HepG2 (cell line): ENCODE measurements around the gene VTN. TPM values are rescaled to one million over a fixed set of nuclear protein-coding genes. Genes with fewer than 3 reads are reported as not detected.

ENCODE experiments used
- ATF7-NPFF ChIP-seq: sonication (generic); formaldehyde crosslinking; IDR thresholded peaks from 2 replicates; pipeline ENCODE4 v1.8.1; 2023; ENCODE audit warnings: mild to moderate bottlenecking, low read depth, missing genetic modification reagents, moderate library complexity
- BRD4 ChIP-seq: sonication (generic); formaldehyde crosslinking; IDR thresholded peaks from 2 replicates; pipeline ENCODE4 v1.4.0; 2020; ENCODE audit warnings: missing genetic modification reagents
- EEA1 ChIP-seq: sonication (generic); formaldehyde crosslinking; IDR thresholded peaks from 2 replicates; pipeline ENCODE4 v1.5.1; 2020; ENCODE audit warnings: mild to moderate bottlenecking, missing genetic modification reagents, borderline replicate concordance
- FOXA3 ChIP-seq: IDR thresholded peaks from 2 replicates; pipeline ENCODE4 v1.6.1; 2016; ENCODE audit warnings: missing genetic modification reagents, missing compliant biosample characterization
- FOXO1 ChIP-seq: sonication (generic); formaldehyde crosslinking; IDR thresholded peaks from 2 replicates; pipeline ENCODE4 v1.4.0; 2020; ENCODE audit warnings: missing genetic modification reagents
- GZF1 ChIP-seq: sonication (generic); formaldehyde crosslinking; IDR thresholded peaks from 2 replicates; pipeline ENCODE4 v1.5.1; 2020; ENCODE audit warnings: mild to moderate bottlenecking, missing genetic modification reagents
- HMGA1 ChIP-seq: sonication (generic); formaldehyde crosslinking; conservative IDR thresholded peaks from 2 replicates; pipeline ENCODE4 v1.4.0; 2020; ENCODE audit warnings: missing genetic modification reagents
- HNF1A ChIP-seq, 2 experiments: sonication (generic) in 1 of 2; formaldehyde crosslinking in 1 of 2; IDR thresholded peaks; 2 replicates each; pipeline versions ENCODE4 v1.4.0 to v1.6.1; 2016 to 2020; ENCODE audit warnings: borderline replicate concordance in 1 of 2, low read depth in 1 of 2, mild to moderate bottlenecking in 1 of 2, missing genetic modification reagents in 1 of 2
- KDM6A ChIP-seq: IDR thresholded peaks from 2 replicates; pipeline ENCODE4 v1.6.1; 2016; ENCODE audit warnings: low read depth
- KLF15 ChIP-seq: sonication (generic); formaldehyde crosslinking; IDR thresholded peaks from 2 replicates; pipeline ENCODE4 v1.8.1; 2023; ENCODE audit warnings: borderline replicate concordance, mild to moderate bottlenecking, inconsistent platforms, missing genetic modification reagents, mixed read lengths
- MTA1 ChIP-seq: sonication (generic); formaldehyde crosslinking; IDR thresholded peaks from 2 replicates; pipeline ENCODE4 v1.4.0; 2020; ENCODE audit warnings: missing genetic modification reagents, mild to moderate bottlenecking, borderline replicate concordance
- MTA3 ChIP-seq: sonication (generic); formaldehyde crosslinking; IDR thresholded peaks from 2 replicates; pipeline ENCODE4 v1.4.0; 2020; ENCODE audit warnings: missing genetic modification reagents
- MXD1 ChIP-seq: sonication (generic); formaldehyde crosslinking; IDR thresholded peaks from 2 replicates; pipeline ENCODE4 v1.4.0; 2020; ENCODE audit warnings: mild to moderate bottlenecking, missing genetic modification reagents
- NBN ChIP-seq: fragments of 450-650 bp; conservative IDR thresholded peaks from 2 replicates; pipeline ENCODE4 v1.6.1; 2017
- NFE2L1 ChIP-seq: sonication (generic); formaldehyde crosslinking; IDR thresholded peaks from 2 replicates; pipeline ENCODE4 v1.4.0; 2020; ENCODE audit warnings: missing genetic modification reagents, mild to moderate bottlenecking, borderline replicate concordance
- SMAD3 ChIP-seq: sonication (generic); formaldehyde crosslinking; IDR thresholded peaks from 2 replicates; pipeline ENCODE4 v1.4.0; 2020; ENCODE audit warnings: missing genetic modification reagents
- SUZ12 ChIP-seq: fragments of 150-350 bp; IDR thresholded peaks from 2 replicates; pipeline ENCODE4 v1.6.1; 2014; ENCODE audit warnings: low read depth, low read length
- ZNF142 ChIP-seq: sonication (generic); formaldehyde crosslinking; IDR thresholded peaks from 2 replicates; pipeline ENCODE4 v1.4.0; 2020; ENCODE audit warnings: missing genetic modification reagents
- ZNF709 ChIP-seq: sonication (generic); formaldehyde crosslinking; IDR thresholded peaks from 2 replicates; pipeline ENCODE4 v1.5.0; 2020; ENCODE audit warnings: mild to moderate bottlenecking, missing genetic modification reagents
- ZNF766 ChIP-seq: sonication (generic); formaldehyde crosslinking; IDR thresholded peaks from 2 replicates; pipeline ENCODE4 v1.5.0; 2020; ENCODE audit warnings: missing genetic modification reagents, borderline replicate concordance
- ZNF891 ChIP-seq: sonication (generic); formaldehyde crosslinking; IDR thresholded peaks from 2 replicates; pipeline ENCODE4 v1.5.0; 2020; ENCODE audit warnings: mild to moderate bottlenecking, missing genetic modification reagents
- polyA plus RNA-seq, 8 experiments: library from polyadenylated mRNA; depleted of rRNA in 3 of 8; stranded (reverse) in 7 of 8; unstranded in 1 of 8; fragments of >200 nt; fragmentation: Illumina TruSeq in 4 of 8; extraction: Trizol in 4 of 8; gene quantifications; 2 replicates each; pipeline versions ENCODE4 v1.2.1 to v1.2.3, GENCODE V29; 2011 to 2016; ENCODE audit warnings: low read depth in 4 of 8, missing spikeins in 1 of 8, mixed read lengths in 1 of 8; ENCODE audit not compliant: insufficient read depth in 1 of 8
- total RNA-seq, 5 experiments: library from RNA; depleted of rRNA; stranded (reverse); fragments of >200 nt; fragmentation: Illumina TruSeq; extraction: Trizol; gene quantifications; 2 replicates each; pipeline ENCODE4 v1.2.3, GENCODE V29; 2016; ENCODE audit warnings: low read depth in 1 of 5

The VTN gene
- total and polyA plus RNA-seq, 2 of the 13 experiments (the other 11 are each of a cell fraction or from before 2014, with no cell fraction given) = 108 to 131 TPM

- no peak; the same call in 1 of the 2 replicates for TF ChIP-seq KLF15 (CRISPR knock-in tag)
- TF ChIP-seq MTA1 (CRISPR knock-in tag) = peak; percentile 94
- TF ChIP-seq ZNF766 = peak; percentile 66; the same call in 1 of the 2 replicates
- TF ChIP-seq ZNF142 = no peak
- TF ChIP-seq ZNF891 (CRISPR knock-in tag) = no peak
- TF ChIP-seq HMGA1 (CRISPR knock-in tag) = no peak
- no peak for TF ChIP-seq SUZ12
- TF ChIP-seq ZNF709 (CRISPR knock-in tag) = no peak
- TF ChIP-seq NBN = no peak
- TF ChIP-seq EEA1 (CRISPR knock-in tag) = no peak
- TF ChIP-seq FOXO1 = peak; percentile 95
- 0 out of 2 replicates have a peak, but pooled peaks have one; percentile 33 for TF ChIP-seq BRD4
- no peak for TF ChIP-seq GZF1 (CRISPR knock-in tag)
- peak; percentile 95 for TF ChIP-seq FOXA3
- peak; percentile 52 for TF ChIP-seq HNF1A (IDR thresholded peaks at IDR 0.05; ENCODE audit: low read depth)
- peak; percentile 82; the same call in 1 of the 2 replicates for TF ChIP-seq HNF1A (CRISPR knock-in tag; IDR thresholded peaks at IDR 0.05; ENCODE audit: borderline replicate concordance)
- TF ChIP-seq NFE2L1 = no peak
- TF ChIP-seq KDM6A (CRISPR knock-in tag) = peak; percentile 99
- TF ChIP-seq MXD1 (CRISPR knock-in tag) = no peak
- TF ChIP-seq ATF7-NPFF (CRISPR knock-in tag) = no peak
- TF ChIP-seq SMAD3 = 0 out of 2 replicates have a peak, but pooled peaks have one; percentile 68
- no peak for TF ChIP-seq MTA3 (CRISPR knock-in tag)
Observed at GRCh38 chr17:28368306-28368831, 1.7 kb downstream of the VTN start (continued).
